ENCODE results near the gene KIAA0232. TPM values are rescaled to one million over a fixed set of nuclear protein-coding genes. Genes with fewer than 3 reads are reported as not detected.
A peak's percentile ranks its signal among the peaks of the same experiment; 100 is the strongest.

The KIAA0232 gene
- total and polyA plus RNA-seq, 9 of the 15 experiments (the other 6 are each of a cell fraction or from before 2014, with no cell fraction given) = 3.5 to 17.4 (median 13.0) TPM

DNA sequence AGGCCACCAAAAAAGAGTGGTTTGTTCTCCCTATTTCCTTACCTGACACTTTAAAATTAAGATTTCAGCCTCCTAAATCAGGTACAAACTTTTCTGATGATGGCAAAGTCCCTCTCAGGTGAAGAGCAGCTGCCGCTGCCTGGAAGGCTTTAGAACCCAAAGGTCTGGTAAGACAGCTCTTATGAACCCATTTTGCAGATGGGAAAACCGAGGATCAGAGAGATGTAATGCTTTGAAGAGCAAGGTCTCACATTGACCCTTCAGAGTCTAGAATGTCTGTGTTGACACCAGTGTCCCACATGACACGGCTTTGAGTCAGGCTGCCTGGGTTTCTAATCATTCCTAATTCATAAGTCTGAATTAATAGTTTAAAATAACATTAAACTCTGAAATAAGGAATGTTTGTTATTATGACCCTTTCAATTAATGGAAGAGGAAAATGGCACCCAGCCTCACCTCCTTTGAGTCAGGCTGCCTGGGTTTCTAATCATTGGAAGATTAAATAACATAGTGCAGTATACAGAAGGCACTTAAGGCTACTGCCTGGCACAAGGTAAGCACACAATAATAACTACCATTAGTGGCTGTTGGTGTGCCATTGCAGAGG, 27.9 kb upstream of the KIAA0232 start (continued):
- TF ChIP-seq, protein P1, sequence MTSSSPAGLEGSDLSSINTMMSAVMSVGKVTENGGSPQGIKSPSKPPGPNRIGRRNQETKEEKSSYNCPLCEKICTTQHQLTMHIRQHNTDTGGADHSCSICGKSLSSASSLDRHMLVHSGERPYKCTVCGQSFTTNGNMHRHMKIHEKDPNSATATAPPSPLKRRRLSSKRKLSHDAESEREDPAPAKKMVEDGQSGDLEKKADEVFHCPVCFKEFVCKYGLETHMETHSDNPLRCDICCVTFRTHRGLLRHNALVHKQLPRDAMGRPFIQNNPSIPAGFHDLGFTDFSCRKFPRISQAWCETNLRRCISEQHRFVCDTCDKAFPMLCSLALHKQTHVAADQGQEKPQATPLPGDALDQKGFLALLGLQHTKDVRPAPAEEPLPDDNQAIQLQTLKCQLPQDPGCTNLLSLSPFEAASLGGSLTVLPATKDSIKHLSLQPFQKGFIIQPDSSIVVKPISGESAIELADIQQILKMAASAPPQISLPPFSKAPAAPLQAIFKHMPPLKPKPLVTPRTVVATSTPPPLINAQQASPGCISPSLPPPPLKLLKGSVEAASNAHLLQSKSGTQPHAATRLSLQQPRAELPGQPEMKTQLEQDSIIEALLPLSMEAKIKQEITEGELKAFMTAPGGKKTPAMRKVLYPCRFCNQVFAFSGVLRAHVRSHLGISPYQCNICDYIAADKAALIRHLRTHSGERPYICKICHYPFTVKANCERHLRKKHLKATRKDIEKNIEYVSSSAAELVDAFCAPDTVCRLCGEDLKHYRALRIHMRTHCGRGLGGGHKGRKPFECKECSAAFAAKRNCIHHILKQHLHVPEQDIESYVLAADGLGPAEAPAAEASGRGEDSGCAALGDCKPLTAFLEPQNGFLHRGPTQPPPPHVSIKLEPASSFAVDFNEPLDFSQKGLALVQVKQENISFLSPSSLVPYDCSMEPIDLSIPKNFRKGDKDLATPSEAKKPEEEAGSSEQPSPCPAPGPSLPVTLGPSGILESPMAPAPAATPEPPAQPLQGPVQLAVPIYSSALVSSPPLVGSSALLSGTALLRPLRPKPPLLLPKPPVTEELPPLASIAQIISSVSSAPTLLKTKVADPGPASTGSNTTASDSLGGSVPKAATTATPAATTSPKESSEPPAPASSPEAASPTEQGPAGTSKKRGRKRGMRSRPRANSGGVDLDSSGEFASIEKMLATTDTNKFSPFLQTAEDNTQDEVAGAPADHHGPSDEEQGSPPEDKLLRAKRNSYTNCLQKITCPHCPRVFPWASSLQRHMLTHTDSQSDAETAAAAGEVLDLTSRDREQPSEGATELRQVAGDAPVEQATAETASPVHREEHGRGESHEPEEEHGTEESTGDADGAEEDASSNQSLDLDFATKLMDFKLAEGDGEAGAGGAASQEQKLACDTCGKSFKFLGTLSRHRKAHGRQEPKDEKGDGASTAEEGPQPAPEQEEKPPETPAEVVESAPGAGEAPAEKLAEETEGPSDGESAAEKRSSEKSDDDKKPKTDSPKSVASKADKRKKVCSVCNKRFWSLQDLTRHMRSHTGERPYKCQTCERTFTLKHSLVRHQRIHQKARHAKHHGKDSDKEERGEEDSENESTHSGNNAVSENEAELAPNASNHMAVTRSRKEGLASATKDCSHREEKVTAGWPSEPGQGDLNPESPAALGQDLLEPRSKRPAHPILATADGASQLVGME (CRISPR knock-in tag; IDR thresholded peaks at IDR 0.05) = no peak
- TF ChIP-seq HDAC6 (IDR thresholded peaks at IDR 0.05; ENCODE audit: low read depth, low read length) (no peak), ARID2 (IDR thresholded peaks at IDR 0.05) (no peak), MYBL2 (IDR thresholded peaks at IDR 0.05; ENCODE audit: low read depth) (no peak), MYBL2 (CRISPR knock-in tag; IDR thresholded peaks at IDR 0.05; ENCODE audit: borderline replicate concordance) (no peak), CCAR2 (IDR thresholded peaks at IDR 0.05; ENCODE audit: low read depth, low read length) (no peak), HDAC3 (IDR thresholded peaks at IDR 0.05; ENCODE audit: borderline replicate concordance, partially characterized antibody) (peak; percentile 19), NCOA1 (IDR thresholded peaks at IDR 0.05; ENCODE audit: low read depth) (no peak)
- TF ChIP-seq, protein P2, sequence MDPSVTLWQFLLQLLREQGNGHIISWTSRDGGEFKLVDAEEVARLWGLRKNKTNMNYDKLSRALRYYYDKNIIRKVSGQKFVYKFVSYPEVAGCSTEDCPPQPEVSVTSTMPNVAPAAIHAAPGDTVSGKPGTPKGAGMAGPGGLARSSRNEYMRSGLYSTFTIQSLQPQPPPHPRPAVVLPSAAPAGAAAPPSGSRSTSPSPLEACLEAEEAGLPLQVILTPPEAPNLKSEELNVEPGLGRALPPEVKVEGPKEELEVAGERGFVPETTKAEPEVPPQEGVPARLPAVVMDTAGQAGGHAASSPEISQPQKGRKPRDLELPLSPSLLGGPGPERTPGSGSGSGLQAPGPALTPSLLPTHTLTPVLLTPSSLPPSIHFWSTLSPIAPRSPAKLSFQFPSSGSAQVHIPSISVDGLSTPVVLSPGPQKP (CRISPR knock-in tag; IDR thresholded peaks at IDR 0.05) = no peak
- TF ChIP-seq, protein P3, sequence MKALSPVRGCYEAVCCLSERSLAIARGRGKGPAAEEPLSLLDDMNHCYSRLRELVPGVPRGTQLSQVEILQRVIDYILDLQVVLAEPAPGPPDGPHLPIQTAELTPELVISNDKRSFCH (CRISPR knock-in tag; IDR thresholded peaks at IDR 0.05) = no peak
- TF ChIP-seq, protein P3 (tag; IDR thresholded peaks at IDR 0.05) = no peak
- TF ChIP-seq, protein P4, sequence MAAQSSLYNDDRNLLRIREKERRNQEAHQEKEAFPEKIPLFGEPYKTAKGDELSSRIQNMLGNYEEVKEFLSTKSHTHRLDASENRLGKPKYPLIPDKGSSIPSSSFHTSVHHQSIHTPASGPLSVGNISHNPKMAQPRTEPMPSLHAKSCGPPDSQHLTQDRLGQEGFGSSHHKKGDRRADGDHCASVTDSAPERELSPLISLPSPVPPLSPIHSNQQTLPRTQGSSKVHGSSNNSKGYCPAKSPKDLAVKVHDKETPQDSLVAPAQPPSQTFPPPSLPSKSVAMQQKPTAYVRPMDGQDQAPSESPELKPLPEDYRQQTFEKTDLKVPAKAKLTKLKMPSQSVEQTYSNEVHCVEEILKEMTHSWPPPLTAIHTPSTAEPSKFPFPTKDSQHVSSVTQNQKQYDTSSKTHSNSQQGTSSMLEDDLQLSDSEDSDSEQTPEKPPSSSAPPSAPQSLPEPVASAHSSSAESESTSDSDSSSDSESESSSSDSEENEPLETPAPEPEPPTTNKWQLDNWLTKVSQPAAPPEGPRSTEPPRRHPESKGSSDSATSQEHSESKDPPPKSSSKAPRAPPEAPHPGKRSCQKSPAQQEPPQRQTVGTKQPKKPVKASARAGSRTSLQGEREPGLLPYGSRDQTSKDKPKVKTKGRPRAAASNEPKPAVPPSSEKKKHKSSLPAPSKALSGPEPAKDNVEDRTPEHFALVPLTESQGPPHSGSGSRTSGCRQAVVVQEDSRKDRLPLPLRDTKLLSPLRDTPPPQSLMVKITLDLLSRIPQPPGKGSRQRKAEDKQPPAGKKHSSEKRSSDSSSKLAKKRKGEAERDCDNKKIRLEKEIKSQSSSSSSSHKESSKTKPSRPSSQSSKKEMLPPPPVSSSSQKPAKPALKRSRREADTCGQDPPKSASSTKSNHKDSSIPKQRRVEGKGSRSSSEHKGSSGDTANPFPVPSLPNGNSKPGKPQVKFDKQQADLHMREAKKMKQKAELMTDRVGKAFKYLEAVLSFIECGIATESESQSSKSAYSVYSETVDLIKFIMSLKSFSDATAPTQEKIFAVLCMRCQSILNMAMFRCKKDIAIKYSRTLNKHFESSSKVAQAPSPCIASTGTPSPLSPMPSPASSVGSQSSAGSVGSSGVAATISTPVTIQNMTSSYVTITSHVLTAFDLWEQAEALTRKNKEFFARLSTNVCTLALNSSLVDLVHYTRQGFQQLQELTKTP (IDR thresholded peaks at IDR 0.05; ENCODE audit: low read depth in 1 of 2, partially characterized antibody in 2 of 2) = no peak
- TF ChIP-seq, protein P5, sequence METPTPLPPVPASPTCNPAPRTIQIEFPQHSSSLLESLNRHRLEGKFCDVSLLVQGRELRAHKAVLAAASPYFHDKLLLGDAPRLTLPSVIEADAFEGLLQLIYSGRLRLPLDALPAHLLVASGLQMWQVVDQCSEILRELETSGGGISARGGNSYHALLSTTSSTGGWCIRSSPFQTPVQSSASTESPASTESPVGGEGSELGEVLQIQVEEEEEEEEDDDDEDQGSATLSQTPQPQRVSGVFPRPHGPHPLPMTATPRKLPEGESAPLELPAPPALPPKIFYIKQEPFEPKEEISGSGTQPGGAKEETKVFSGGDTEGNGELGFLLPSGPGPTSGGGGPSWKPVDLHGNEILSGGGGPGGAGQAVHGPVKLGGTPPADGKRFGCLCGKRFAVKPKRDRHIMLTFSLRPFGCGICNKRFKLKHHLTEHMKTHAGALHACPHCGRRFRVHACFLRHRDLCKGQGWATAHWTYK (CRISPR knock-in tag; IDR thresholded peaks at IDR 0.05) = no peak

Measured in K562 (cell line).